HPDE6-E6E7 (cell line): ENCODE results near the gene GJD4.

Source experiments
- DNase-seq: peaks from one replicate; pipeline ENCODE4 v3.0.0; 2011; ENCODE audit warnings: missing footprints; ENCODE audit errors: extremely low spot score

GJD4 gene

DNA sequence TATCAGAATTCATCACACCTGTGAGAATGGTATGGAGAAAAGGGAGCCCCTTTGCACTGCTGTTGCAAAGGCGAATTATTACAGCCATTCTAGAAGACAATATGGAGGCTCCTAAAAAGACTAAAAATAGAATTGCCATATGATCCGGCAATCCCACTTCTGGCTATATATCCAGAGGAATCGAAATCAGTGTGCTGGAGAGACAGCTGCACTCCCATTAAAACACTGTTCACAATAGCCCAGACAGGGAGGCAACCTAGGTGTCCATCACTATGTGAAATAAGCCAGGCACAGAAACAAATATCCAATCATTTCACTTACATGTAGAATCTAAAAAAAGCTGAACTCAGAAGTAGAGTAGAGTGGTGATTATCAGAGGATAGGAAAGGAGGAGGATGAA, 26.0 kb upstream of the GJD4 start:
- DNase-seq = no peak

DNA sequence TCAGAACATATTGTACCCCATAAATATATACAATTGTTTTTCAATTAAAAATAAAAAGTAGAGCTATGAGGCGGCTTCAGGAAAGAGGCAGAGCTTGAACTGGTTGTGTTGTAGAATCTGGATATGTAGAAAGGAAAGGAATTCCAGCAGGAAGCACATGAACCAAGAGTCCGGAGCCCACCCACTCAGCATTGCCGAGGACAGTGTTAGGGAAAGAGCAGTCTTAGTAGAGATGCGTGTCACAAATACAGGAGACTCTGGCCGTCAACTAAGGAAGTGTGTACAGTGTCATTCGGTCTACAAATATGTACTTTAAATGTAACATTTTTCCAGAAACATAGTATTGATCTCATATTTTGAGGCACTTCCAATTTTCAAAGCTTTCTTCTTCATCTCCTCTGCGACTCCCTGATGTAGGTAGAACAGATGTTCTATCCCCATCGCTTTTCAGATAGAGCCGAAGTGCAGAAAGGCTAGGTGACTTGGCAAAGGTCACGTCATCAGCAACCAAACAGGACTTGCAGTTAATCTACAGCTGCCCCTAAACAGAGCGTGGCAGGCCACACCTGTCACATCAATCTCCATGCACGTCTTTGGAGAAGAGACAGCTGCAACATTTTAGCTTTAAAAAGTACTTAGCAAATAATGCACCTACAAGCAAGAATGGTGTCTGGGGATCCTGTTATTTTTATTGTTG, 25.3 kb upstream of the GJD4 start:
- DNase-seq = no peak

DNA sequence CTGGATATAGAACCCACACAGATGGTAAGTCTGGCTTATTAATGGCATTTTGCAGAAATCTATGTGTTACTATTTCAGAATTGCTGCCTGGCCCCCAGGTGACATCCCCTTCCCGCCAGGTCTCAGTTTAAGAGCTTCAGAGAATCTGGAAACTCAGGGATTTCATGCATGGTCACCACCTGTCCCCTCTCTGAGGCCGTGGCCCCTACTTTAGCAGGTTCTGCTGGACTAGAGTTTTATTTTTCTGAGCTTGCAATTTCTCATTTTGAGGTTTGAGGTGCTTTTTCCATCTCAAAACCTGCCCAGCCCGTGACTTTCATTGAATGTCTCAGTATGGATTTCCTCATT, 24.7 kb upstream of the GJD4 start:
- DNase-seq = no peak

DNA sequence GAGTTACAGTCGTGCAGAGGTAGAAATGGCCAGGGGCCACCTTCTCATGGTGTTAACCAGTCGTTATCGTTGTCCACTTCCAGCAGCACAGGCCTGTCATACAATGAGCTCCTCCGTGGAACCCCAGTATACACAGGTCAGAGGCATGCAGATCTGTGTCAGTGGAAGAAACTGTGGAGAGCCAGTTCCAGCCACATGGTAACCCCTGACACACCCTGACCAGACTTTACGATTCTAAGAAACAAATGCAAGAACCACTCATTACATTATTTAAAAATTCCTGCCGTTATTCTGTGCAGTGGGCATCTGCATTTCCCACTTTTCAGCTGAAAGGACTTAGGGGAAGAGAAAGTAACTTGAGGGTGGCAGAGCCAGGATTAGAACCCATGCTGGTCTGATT, 23.5 kb upstream of the GJD4 start:
- DNase-seq = no peak

DNA sequence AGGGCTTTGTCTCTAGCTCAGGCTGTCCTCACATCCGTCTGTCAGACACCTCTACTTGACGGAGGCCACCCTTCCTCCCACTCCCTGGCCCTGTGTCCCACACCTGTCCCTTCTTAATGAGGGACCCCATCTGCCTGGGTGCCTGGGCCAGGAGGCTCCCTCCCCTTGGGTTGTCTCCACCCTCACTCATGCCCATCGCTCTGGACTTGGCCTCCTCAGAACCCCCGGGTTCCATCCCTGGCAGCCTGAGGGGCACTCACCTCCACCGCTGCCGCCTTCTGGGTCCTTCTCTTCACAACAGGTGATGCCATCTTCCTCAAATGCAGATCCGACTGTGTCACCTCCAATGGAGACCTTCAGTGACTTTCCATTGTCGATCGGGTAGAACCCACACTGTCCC, 20.2 kb upstream of the GJD4 start:
- no peak for DNase-seq

DNA sequence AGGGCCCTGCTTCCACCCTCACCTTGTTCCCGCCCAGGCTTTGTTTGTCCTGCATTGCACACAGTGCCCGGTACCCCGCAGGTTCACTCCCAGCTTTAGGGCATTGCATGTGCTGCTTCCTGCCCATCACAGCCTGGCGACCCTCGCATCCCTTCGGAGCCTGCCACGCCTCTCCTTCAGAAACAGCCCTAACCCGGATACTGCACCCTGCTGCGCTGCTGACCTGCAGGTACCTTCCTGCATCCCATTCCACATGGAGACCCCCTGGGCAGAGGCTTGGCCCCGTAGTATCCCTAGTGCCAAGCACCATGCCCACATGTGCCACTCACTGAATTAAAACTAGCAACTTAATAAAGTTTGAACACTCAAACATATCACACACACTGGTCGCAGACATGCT, 19.8 kb upstream of the GJD4 start:
- no peak for DNase-seq

DNA sequence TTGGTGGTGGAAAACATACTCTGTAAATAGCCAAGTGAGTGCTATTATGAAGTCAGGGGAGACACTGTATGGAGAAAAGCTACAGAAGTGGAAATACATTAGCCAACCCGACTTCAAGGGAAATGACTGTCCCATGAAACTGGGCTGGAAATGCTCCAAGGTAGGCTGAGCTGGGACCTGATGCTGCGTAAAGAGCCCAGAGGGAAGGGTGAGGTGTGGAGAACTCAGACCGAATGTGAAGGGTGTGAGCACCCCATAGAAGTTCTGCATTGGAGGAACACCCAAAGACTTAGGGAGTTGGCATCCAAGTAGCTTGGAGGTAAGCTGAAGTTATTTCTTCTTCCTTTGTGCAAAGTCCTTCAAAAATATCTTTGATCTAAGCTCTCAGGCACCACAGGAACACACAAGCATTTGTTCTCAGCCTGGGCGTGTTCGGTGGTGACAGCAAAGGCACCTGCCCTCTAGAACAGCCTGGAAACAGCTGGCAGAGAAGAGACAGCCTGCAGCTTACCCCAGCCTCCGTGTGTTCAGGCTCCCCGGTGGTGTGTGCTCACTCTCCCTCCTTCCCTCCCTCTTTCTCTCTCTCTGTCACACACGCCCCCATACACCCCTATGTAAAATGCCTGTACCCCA, 19.1 kb upstream of the GJD4 start:
- no peak for DNase-seq

DNA sequence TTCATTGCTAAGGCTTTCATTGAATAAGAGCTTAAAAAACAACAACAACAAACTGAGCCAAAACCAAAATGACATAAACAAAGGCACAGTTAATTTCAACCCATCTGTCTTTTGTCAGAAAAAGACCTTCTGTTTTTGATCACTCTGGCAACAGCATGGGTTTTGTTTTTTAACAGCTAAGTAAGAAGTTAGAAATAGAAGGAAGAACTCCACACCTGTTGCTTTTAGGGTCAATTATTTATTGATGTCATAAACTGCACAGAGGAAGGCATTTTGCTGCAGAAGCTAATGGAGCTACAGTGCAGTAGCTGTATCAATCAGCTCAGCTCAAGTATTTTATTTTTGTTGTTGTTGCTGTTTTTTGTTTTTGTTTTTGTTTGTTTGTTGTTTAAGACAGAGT, 16.3 kb upstream of the GJD4 start:
- DNase-seq = no peak

DNA sequence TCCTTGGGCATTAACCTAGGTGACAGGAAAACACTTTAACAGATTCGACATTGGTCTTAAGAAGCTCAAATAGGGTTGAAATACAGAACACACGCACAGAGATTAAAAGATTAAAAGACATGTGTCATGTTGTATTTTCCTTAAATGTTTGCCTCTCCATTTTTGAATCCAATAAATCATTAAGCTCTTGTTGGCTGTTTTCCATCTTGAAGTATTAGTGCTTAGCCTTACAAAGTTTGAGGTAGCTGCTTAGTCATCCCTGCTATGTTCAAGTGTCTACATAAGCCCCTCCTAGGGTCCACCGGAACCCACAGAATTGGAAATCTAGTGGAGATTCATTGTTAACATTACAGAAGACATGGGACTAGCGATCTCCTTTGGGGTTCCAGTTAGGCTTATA, 12.7 kb upstream of the GJD4 start:
- DNase-seq = no peak

DNA sequence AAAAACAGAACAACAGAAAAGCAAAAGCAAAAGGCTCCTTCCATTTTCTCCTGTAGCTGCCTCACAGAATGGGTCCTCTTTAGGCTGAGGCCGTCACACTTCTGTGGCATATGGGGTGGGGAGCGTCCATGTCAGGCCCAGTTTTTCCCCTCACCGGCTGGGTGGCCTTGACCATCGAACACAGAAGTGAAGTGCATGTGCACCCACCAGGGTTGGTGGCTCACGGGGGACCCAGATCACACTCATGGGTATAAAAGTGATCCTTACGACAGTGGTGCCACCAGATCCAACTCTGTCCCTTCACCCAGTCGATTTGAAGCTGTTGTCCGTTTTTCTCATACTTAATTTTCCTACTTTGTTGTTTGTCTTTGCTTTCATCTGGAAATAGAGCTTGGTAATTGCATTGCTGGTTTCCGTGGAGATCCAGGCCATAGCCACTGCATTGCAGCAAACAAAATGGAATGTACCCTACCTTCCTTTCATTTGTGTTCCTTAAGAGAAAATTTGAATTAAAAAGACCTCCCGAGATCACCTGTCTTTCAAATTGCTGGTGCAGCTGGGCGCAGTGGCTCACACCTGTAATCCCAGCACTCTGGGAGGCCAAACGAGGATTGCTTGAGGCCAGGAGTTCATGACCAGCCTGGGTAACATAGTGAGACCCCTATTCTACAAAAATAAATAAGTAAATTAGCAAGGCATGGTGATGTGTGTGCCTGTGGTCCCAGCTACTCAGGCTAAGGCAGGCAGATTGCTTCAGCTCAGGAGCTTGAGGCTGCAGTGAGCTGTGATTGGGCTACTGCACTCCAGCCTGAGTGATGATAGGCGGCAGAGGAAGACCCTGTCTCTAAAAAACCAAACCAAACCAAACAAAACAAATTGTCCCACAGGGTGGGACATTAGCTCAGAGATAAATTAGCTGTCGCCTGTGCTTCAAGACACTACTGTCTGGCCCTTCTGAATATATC, 10.7 kb upstream of the GJD4 start:
- no peak for DNase-seq

DNA sequence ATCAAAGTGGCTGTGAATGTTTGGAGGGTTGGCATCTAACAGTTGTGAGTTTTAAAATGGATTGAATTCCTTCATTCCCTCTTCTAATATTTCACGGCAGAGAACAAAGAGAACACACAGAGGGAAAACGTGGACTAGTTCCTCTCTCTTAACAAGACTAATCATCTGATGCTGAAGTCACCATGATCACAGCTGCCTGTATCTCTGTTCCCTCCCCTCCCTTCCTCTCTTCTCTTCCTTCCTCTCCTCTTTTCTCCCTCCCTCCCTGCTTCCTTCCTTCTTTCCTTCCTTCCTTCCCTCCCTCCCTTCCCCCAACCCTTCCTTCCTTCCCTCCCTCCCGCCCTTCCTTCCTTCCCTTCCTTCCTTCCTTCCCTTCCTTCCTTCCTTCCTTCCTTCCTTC, 10.0 kb upstream of the GJD4 start:
- no peak for DNase-seq

DNA sequence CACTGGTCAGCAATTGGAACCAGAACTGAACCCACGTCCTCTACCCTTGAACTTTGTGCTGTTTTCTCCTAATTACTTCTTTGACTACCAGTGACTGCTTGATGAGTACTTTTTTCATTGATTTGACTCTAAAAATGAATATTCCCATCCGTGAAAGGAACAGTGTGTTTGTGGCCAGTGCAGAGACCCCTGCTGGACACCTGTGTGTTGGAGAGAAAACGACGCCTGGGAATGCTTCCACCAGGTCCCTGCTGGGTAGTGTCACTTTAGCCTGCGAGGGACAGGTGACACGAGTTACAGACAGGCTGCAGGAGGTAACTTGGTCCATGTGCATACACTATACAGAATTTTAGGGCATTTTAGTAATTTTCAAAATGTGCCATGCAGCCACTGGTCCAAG, 6.8 kb upstream of the GJD4 start:
- DNase-seq = no peak

DNA sequence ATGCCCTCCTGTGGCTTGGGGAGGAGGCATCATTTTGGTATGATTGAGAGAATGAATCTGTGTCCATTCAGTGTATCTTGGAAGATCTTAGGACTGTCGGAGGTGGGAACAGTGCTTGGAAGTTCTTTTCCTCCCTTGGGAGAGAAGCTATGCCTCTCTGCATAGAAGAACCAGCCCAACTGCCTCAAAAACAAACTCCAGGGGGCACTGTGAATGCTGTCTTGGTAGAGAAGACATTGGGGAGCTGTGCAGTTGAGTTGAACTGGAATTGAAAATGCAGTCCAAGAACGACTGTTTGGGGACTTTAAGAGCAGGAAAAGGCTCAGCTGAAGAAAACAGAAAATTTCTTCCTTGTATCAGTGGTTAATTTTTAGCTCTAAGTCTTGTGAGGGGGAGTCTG, 4.9 kb upstream of the GJD4 start:
- no peak for DNase-seq

DNA sequence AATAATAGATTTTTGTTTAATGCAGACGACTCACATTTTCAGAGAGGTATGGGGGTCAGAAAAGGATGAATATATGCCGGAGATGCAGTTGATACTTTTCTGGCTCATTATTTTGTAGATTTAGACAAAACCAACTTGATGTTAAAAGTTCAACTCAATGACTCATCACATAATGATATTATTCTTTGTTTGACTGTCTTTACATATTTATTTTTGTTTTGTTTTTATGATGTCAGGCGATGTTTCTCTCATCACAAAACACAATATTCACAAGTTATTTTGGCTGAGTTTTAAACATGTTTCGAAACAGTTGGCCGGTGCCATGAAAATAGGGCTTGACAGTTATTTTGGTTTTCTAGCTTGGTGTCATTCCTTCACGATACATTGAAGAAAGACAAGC, 1.3 kb downstream of the GJD4 start:
- DNase-seq = no peak

DNA sequence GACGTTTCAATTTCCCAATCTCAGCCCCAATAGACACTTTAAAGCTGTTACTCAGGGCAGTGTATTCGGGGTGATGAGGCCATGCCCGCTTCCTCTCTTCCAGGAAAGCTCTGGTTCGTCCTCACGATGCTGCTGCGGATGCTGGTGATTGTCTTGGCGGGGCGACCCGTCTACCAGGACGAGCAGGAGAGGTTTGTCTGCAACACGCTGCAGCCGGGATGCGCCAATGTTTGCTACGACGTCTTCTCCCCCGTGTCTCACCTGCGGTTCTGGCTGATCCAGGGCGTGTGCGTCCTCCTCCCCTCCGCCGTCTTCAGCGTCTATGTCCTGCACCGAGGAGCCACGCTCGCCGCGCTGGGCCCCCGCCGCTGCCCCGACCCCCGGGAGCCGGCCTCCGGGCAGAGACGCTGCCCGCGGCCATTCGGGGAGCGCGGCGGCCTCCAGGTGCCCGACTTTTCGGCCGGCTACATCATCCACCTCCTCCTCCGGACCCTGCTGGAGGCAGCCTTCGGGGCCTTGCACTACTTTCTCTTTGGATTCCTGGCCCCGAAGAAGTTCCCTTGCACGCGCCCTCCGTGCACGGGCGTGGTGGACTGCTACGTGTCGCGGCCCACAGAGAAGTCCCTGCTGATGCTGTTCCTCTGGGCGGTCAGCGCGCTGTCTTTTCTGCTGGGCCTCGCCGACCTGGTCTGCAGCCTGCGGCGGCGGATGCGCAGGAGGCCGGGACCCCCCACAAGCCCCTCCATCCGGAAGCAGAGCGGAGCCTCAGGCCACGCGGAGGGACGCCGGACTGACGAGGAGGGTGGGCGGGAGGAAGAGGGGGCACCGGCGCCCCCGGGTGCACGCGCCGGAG, 2.6 kb downstream of the GJD4 start:
- no peak for DNase-seq

DNA sequence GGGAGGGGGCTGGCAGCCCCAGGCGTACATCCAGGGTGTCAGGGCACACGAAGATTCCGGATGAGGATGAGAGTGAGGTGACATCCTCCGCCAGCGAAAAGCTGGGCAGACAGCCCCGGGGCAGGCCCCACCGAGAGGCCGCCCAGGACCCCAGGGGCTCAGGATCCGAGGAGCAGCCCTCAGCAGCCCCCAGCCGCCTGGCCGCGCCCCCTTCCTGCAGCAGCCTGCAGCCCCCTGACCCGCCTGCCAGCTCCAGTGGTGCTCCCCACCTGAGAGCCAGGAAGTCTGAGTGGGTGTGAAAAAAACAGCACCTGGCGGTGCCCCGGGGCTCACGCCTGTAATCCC, 3.2 kb downstream of the GJD4 start:
- no peak for DNase-seq

DNA sequence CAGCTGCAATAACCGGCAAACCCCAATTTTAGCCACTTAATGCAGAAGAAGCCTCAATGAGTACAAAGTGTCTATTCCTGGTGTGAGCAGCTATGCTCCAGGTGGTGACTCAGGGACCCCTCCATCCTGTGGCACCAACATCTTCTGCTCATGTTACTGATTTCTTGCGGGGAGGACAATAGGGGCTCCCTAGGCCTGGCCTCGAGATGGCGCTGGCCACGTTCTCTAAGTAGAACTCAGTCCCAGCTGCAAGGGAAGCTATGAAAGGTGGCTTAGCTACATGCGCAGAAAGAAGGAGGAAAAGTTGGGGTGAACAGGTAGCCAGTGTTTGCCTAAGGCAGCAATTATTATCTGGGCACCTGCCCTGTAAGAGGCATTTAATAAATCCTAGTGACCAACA, 6.6 kb downstream of the GJD4 start:
- DNase-seq = no peak

DNA sequence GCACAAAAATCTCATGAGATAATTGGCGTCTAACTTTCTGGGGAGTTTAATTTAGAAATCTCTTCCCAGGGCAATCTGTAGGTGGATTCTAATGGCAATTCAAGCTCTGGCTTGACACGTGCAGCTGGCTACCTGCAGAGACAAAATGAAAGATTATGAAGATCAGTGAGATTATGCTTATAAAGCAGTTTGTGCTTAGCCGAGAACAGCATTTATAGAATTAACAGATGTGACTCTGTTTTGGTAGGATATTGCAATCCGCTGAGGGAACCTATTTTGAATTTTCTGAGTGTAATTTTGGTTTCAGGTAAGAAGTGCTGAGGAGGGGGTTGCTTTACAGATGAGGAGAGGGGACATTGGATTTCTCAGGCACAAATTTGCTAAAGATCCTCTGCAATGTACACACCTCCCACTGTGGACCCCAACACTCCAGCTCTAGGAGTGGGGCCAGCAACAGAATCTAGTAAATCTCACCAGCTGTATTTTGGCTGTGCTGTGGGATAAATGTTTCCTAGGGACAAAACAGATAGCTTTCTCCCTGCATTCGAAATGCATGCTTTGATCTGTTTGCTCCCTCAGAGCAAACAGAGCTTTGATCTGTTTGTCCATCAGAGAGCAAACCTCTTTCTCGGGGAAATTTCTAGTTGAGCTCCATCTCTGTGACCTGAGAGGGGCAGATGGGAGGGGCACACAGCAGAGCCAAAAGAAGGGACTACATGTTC, 7.4 kb downstream of the GJD4 start:
- no peak for DNase-seq

DNA sequence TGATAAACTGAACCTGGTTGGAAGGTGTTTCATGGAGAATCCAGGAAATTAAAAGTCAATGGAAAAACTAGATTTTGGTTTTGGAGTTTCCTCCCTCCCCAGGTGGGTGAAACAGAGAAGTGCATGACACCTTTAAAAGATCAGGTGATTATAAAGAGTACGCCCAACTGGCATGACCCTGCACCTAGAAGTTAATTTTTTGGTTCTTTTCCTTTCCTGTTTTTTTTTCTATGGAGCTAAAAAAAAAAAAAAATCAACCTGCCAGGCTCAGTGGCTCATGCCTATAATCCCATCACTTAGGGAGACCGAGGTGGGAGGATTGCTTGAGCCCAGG, 7.9 kb downstream of the GJD4 start:
- DNase-seq = no peak

DNA sequence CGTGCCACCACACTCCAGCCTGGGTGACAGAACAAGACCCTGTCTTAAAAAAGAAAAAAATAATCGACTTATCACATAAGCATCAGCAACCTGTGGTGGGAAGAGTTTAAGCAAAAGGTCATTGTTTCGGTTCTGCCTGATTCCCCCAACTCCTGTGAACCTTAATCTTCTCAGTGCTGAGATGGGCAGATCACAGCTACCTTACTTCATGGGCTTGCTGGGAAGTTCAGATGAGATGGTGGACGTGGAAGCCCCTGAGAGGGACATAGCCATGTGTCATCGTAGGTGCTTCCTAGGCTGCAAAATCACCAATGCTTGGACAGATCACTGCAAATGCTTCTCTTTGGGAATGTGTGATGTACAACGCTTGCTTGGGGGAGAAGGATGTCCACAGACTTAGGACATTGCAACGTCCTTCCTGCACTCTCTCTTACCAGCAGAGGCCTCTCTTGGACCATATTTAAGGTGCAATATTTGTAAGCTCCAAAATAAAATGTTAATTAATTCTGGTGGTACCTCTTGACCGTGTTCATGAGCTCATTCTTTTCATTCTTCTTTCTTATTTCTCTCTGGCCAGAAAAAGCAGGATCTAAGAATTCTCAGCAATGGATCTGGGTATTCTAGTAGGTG, 8.6 kb downstream of the GJD4 start:
- DNase-seq = no peak

DNA sequence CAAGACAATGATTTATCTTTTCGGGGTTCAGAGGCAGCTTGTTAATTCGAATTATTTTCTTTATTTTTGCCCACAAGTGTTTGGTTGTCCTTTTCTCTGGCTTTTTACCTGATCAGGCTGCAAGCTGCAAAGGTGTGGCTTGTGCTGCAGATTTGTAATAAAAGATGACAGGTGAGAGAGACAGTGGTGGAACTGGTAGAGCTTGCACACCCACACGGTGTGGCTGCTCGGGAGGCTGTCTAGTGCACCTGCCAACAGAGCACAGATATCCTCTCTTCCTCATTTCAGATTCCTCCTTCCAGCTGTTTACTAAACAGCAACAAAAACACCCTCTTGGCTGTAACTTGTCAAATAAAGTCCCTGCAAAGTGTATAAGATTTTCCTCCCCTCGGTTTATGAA, 9.2 kb downstream of the GJD4 start:
- no peak for DNase-seq
